Dermis blood vessel endothelial cell (primary cell): Measurements from ENCODE around the gene CDCA5. TPM values are rescaled to one million over a fixed set of nuclear protein-coding genes. Genes with fewer than 3 reads are reported as not detected.

Experiments used
- DNase-seq: peaks from one replicate; pipeline ENCODE4 v3.0.0; 2010
- total RNA-seq: library from RNA; depleted of rRNA; stranded (reverse); fragments of >200 nt; gene quantifications from 2 replicates; pipeline ENCODE4 v1.2.3, GENCODE V29; 2014

Gene CDCA5
- total RNA-seq, 1 donor from 2014 or later, result 4.4 TPM

DNA sequence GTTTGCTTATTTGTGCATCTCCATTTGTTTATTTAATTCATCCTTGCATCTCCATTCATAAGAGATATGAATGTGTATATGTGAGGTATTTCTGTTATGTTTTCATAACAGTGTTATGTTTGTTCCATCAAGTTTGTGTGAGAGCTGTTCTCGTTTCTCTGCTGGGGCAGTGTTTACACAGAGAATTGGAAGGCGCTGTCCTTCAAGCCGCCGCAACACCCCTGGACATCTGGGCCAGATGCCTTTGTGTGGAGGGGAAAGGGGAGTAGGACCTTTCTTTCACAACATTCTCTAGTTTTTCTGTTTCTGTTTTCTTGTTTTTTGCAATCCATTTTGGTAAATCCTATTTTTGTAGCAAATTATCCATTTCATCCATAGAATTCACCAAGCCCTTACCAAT is 20.8 kb upstream of the CDCA5 start:
- DNase-seq, result no peak

- no peak for DNase-seq
These were observed 19.6 kb upstream of the CDCA5 start for GRCh38 chr11:65103476-65103875.

- no peak for DNase-seq
These were observed 18.6 kb upstream of the CDCA5 start for GRCh38 chr11:65102142-65103095.

GRCh38 chr11:65100674-65101350 is 17.0 kb upstream of the CDCA5 start:
- no peak for DNase-seq

DNA sequence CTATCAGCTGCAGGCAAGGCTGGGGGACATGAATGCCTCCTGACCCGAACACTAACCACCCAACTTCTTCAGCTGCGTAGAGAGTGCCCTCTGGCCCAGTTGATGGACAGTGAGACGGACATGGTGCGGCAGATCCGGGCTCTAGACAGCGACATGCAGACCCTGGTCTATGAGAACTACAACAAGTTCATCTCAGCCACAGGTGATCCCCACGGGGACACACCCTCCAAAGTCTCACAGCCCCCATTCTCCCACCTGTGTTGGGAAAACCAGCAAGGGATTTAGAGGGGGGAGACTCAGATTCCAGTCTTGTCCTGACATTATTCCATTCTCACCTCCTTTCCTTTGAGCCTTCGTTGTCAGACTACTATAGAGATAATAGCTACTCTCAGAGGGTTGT is 13.1 kb upstream of the CDCA5 start:
- DNase-seq, result no peak

DNA sequence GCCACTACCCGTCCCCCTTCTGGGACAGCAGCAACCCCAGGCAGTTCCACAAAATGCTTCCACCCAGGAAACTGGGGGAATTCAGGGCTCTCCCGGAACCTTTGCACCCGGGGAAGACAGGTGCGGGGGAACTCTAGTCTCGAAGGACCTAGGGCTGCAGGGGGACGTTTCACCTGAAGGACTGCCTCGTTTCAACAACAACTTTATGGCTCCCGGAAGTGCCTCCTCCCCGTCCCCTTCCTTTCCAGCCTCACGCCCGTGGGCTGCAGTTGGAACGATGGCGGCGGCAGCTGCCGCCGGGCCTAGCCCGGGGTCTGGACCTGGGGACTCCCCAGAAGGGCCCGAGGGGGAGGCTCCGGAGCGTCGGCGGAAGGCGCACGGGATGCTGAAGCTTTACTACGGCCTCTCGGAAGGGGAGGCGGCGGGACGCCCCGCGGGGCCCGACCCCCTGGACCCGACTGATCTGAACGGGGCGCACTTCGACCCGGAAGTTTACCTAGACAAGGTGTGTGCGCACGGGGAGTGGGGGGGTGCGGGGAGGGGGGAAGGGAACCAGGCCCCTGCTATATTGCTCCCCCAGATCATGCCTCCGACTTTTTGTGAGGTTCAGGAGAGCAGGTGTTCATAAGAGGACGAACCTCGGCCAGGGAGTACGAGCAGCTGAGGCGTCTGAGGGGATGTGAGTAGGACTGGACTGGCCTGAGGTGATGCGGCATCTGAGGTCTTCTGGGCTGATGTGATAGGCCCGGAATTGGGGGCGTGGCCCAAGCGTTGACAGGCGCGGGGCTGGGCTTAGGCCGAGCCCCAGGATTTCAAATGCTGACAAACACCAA is 12.3 kb upstream of the CDCA5 start, which contains the start of gene VPS51:
Gene VPS51 (plus strand): TSS at position 241 of the 833 bp plus-strand sequence. CDS start 37 bp downstream, at position 278.
- peak; percentile 94 for DNase-seq

DNA sequence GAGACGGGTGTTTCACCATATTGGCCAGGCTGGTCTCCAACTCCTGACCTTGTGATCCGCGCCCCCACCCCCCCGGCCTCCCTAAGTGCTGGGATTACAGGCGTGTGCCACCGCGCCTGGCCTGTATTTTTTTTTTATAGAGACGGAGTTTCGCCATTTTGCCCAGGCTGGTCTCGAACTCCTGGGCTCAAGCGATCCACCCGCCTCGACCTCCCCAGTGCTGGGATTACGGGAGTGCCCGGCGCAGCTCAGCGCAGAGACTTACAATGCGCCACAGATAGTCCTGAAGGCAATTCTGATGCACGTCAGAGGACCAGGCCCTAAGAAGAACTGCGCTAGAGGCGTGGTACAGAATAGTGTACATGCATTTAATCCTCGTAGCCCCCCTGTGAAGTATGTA is 11.6 kb upstream of the CDCA5 start:
- no peak for DNase-seq

DNA sequence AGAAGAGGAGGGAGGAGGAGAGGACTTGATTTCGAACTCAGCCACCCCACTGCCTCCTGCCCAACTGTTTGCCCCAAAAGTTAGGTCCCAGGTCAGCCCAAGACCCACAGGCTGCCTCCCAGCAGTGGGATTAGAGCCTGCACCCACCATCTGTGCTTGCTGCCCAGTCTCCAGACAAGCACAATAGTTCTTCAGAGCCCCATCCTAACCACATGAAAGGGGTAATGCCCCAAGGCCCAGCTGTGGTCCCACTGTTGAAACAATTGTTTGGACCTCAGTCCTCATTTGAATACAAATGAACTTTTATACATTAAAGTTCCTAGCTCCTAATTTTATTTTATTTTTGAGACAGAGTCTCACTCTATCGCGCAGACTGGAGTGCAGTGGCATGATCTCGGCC is 6.8 kb upstream of the CDCA5 start:
- no peak for DNase-seq

DNA sequence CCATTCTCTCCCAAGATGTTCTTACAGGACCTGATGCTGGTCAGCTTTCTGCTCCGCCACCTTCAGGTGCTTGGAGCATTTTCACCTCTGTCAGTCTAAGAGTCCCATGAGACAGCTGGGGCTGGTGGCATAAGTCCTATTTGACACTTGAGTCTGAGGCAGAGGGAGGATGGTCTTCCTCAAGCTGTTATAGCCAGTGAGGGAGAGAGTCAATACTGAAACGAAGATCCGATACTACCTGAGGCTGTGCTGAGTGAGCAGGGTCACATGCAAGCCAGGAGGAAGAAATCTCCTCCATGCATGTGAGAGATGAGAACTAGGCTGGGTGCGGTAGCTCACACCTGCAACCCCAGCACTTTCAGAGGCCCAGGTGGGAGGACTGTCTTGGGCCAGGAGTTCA is 5.8 kb upstream of the CDCA5 start:
- no peak for DNase-seq

GRCh38 chr11:65087827-65088226 is 4.0 kb upstream of the CDCA5 start:
- no peak for DNase-seq

- no peak for DNase-seq
These were observed 3.4 kb upstream of the CDCA5 start for GRCh38 chr11:65087216-65087615.

GRCh38 chr11:65086809-65087208 is 3.0 kb upstream of the CDCA5 start:
- DNase-seq, result no peak

DNA sequence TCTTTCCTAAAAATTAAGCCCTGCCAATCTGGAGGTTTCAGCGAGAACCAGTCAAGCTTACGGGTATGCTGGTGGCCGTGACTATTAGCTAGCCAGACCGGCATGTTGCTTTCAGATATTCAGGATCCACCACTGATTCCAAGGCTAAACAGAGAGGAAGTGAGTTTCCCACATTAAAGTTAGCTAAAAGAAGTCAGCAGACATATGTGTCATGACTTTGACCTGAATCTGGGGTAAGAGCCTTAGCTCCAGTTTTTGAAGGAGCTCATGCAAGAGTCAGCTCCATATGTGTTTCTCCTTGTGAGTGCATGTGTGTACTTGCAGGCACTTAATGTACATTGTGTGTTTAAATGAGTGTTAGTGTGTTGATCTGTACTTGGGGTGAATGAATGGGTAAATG is 1.6 kb upstream of the CDCA5 start:
- no peak for DNase-seq

DNA sequence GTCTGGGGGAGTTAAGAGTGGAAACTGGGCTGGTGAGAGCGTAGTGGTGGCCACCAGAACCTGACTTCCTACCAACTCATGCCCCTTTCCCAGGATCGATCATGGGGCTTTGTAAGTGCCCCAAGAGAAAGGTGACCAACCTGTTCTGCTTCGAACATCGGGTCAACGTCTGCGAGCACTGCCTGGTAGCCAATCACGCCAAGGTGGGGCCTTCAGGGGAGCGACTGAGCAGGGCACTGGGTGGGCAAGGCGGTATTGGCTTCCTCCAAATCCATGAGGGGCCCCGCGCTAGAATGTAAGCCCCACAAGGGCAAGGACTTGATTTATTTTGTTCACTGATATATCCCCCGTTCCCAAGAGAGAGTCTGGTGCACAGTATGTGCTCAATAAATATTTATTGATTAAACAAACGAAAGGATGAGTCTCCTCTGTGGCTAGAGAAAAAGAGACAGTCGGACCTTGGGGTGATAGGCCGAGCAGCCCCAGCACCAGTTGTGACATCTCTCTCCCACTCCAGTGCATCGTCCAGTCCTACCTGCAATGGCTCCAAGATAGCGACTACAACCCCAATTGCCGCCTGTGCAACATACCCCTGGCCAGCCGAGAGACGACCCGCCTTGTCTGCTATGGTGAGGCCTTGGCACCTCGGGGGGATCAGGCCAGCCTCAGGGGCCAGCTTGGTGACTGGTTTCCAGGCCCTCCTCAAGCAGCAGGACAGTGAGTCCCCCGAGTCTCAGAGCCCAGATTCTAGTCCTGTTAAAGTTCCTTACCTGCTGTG is 947 bp upstream of the CDCA5 start:
- no peak for DNase-seq

DNA sequence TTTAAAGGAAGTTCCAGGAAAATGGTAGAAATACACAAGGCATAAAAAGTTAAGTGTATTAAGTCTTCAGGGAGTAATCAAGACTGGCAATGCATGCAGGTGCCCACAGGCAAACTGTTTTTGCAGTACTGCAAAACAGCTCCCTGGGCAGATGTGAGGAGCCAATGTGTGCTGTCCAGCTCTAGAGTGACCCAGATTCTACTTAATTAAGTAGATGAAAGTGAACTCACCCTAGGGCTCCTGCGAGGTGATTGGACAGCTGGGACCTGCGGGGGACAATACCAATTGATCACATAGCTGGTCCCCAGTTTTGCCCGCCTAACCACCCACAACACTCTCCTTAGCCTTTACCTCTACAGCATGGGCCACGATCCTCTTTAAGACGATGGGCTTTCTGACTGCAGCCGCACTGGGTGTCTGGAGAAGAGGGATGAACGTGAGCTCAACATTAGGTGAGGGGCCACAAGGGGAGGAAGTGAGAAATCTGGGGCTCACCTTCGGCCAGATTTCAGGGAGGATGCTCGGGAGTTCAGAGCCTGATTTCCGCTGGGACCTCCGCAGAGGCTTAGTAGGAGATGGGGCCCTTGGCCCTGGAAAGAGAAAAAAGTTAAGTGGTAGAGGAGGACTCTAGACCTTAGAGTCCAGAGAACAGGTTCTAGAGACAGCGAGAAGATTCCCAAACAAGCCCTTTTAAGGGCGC is 556 bp downstream of the CDCA5 start:
- DNase-seq, result no peak

GRCh38 chr11:65078786-65079342 is 5.0 kb downstream of the CDCA5 start:
- DNase-seq, result no peak

- DNase-seq, result peak; percentile 67
These were observed 5.7 kb downstream of the CDCA5 start for GRCh38 chr11:65078151-65078550.

- no peak for DNase-seq
These were observed 6.4 kb downstream of the CDCA5 start for GRCh38 chr11:65077451-65077850.

DNA sequence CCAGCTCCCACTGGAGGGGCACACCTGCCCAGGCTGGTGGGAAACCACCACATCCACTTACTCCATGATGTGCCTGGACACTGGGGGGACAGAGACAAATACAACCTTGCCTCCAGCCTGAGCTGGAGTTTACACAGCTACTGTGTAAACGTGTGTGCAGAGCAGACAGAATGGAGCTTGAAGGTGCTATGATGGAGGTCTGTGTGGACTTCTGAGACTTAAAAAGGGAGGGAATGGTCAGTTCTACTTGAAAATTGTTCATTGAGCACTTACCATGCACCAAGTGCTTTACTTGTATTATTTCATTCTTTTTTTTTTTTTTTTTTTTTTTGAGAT is 11.2 kb downstream of the CDCA5 start:
- DNase-seq, result no peak

DNA sequence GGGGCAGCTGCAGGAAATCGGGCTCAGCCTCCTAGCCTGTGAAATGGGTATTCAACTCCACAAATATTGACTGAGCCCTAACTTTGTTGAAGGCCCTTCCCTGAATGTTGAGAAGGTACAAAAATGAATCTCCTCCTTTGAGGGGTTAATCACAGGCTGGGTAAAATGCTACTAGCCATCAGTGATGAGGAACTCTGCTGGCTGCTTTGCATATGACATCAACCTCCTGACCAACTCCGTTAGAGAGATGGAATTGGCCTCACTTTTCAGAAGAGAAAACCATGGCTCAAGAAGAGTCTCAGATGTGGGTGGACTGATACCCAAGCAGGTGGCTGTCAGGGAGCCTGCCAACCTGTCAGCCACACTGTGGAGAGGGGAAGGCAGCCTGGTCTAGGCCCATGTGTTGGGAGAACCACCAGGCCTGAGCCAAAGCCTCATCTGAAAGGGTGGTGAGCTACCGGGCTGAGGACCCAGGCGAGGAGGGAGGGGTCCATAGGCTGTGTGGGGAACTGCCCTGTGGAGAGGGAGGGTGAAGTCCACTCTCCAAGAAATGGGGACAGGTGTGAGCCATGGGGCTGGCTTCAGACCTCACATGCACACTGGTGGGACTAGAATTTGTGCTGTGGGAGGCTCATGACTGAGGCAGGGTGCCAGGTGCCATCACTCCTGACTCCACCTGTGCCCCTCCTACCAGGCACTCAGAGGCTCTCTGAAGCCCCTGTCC is 11.8 kb downstream of the CDCA5 start:
- no peak for DNase-seq

- DNase-seq, result no peak
These were observed 14.6 kb downstream of the CDCA5 start for GRCh38 chr11:65069217-65069616.
